Left forelimb (tissue), 1 donor: Measurements from ENCODE around the gene OLFML1.

Experiments used
- DNase-seq: peaks from one replicate; pipeline ENCODE4 v3.0.0-alpha.2; 2018; ENCODE audit warnings: low spot score

OLFML1 gene

DNA sequence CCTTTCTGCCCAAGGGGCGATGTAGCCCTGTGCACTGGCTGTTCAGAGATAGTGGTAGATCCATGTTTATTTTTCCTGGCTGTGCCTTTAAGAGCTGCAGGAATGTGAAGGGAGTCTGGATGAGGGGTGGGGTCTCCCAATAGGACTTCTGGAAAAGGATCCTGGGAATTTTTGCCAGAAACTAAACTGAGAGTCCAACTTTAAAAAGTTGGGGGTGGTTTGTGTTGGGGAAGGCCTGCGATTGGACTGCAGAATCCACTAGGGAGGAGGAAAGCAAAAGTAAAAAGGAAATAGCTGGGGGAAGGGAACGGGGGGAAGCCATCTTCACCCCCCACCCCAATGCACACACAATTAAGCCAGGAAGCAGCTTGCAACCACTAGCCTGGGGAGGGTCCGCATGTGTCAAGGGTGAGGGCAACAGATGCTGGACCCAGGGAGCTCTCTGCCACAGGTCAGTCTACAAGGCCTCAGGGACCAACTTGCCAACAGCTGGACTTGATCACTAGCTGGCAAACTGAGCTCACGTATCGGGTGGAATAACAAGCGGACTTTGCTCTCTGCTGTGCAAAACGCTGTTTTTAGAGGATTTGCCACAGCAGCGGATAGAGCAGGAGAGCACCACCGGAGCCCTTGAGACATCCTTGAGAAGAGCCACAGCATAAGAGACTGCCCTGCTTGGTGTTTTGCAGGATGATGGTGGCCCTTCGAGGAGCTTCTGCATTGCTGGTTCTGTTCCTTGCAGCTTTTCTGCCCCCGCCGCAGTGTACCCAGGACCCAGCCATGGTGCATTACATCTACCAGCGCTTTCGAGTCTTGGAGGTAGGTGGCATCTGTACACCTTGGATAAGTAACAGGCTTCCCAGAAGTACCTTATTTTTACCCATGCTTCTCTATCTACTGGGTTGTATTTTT lies at the start of gene OLFML1:
Gene OLFML1 (plus strand): TSS at position 321 of the 912 bp plus-strand sequence. CDS start 370 bp downstream, at position 691.
- peak; percentile 80 for DNase-seq

DNA sequence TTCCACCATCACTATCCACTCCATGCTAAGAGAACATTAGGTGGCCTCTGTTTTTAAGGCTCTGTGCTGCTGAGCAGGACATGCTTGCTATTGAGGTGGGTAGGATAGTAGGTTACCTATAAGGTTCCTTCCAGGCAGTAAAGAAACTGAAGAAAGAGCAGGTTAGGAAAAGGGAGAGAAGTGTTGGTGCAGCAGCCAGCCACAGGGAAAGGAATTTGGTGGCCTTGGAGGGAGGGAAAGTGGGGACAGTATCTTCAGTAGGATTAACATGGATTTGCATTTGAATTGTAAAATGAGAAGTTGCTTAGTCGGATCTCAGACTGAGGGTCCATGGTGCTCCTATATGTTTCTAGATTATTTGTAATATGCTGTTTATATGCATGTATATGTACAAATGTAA lies 49.2 kb upstream of the OLFML1 start:
- no peak for DNase-seq

DNA sequence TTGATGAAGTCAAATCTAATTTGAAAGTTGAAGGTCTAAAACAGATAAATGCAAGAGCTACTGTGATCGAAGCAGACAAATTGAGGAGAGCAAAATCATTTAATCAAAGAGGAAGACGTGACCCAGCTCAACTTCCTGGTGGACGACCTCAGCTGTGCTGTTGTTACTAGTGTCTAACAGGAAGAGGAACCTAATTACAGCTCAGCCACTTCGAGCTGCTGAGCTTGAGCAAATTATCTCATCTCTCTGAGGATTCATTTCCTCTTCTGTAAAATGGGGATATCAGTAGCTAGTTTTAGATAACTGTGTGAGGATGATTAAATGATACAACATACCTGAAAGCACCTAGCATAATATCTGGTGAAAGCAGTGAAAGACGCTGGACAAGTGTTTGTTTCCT lies 48.6 kb upstream of the OLFML1 start:
- no peak for DNase-seq

DNA sequence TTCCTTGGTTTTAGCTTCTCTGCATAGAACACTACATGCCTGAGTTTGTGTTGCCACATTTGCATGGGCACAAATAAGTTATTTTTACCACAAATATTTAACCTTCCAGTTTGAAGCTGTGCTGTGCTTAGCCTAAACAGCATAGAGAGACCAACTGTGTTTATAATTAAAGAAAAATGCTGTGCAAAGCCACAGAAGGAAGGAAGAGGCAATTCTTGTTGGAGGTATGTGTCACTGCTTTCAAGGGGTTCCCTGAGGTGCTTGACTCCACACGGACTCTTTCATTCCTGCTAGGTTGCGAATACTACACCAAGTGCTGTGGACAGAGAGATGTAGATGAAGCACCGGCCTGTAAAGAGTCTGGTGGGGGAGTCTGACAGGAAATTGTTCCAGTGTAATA lies 47.6 kb upstream of the OLFML1 start:
- no peak for DNase-seq

GRCh38 chr11:7439746-7440320 lies 45.5 kb upstream of the OLFML1 start:
- no peak for DNase-seq

DNA sequence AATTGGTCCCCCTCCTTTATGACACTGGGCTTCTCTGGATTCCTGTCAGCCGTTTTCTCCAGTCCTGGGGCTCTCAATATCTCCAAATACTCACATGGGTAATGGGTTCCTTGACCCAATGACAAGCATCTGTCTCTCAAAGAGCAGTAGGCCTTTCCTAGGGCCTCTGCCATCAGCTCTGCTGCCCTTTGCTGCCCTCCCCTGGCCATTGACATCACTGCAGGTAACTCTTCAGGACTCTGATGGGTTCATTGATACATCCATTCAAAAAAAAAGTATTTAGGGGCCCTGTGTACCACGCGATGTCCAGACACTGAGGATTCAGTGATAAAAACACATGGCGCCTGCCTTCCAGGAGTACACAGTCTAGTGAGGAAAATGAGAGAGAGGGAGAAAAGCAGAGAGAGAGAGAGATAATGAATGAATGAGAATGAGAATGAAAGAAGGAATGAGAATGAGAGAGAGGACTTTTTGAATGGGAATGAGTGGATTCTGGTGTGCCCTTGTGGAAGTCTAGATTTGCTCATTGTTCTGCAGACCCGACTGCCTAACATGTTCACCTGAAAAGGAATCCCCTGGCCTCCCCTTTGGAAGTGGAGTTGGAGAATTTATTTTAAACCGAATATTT lies 42.6 kb upstream of the OLFML1 start:
- DNase-seq: peak; percentile 84

DNA sequence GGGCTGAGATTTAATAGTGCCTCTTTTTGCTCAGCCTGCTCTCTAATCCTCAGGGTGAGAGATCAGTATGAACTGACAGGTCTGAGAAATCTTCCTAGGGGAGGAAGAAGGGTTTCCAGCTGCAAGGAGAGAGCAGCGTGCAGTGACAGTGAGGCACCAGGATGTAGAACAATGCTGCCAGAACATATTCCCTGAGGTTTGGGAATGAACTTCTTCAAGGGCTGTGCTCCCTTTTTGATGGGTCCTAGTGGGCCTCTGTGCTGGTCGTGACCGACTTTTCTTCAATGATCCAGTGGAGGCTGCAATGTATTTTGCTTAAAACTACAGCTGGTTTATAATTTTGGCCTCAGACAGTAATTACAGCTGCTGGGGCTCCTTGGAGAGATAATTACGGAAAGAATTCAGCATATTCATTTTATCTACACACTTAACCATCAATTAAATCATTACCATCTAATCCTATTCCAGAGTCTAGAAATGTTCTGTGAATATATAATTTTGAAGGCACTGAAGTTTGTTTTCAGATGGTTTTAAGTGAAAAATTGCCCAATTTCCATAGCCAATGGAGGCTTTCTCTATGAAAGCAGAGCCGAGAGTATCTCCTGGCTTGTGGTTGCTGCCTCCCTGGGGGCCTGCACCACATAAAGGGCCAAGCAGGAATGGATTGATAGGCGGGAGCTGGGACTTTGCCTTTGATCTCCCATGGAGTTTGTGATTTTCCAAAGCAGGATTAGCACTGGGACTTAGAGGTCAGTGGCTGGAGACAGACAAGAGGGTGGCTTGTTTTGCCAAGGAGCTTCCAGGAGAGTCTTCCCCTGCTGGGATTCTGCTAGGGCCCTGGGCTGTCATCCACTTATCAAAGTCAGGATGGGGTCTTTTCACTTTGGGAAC lies 41.0 kb upstream of the OLFML1 start:
- DNase-seq: no peak

DNA sequence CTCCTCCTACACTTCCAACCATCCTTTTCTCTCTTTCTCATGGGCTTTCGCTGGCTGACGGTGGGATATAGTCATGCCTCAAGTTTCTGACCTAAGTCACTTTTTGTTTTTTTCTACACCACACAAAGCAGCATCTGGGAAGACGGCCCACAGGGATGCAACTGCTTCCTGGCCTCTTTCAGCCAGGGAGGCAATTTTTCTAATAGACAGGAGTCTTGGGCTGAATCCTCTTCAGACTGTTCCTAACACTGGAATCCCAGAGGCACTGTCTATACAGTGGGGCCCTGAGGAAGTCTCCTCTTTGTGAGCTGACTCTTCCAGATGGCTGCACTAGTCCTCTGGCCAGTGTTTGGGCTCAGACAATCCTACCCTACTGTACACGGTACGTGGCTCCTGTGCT lies 39.7 kb upstream of the OLFML1 start:
- DNase-seq: no peak

- no peak for DNase-seq
Measured at GRCh38 chr11:7448201-7448600, 37.1 kb upstream of the OLFML1 start.

GRCh38 chr11:7449211-7449840 lies 36.0 kb upstream of the OLFML1 start:
- no peak for DNase-seq

- no peak for DNase-seq
Measured at GRCh38 chr11:7449841-7450214, 35.5 kb upstream of the OLFML1 start.

DNA sequence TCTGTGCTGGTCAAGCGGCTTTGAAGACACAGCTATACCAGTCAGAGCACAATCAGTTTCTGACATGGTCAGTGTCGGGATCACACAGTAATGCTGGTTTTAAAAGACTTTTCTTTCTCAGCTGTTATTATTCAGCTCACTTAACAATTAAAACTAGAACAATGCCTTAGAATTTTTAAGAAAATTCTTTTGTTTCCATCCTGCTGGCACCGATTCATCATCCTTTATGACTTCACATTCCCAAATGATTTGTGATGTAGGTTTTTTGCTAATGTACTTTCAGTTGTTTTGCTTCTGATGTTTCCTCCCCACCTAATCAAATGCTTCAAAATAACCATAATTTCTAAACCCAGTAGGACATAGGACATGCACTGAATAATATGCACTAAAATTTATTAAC lies 34.5 kb upstream of the OLFML1 start:
- DNase-seq: no peak

DNA sequence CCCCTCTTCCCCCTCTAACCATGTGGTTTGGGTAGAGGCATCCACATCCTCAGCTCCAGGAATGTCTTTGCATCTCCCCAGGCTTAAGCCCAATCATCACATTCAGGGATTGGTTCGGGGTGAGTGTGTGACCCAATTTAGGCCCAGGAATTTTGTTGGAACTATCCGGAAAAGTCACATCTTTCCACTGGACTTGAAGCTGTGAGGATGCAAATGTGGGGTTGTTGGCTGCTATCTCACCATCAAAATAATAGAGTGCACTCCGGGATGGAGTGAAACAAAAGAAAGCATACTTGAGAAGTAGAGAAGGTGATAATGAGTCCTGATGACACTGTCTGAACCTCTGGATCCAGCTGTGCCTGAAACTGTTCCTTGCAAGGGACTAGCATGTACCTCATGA lies 33.8 kb upstream of the OLFML1 start:
- no peak for DNase-seq

- DNase-seq: no peak
Measured at GRCh38 chr11:7451952-7452494, 33.3 kb upstream of the OLFML1 start.

DNA sequence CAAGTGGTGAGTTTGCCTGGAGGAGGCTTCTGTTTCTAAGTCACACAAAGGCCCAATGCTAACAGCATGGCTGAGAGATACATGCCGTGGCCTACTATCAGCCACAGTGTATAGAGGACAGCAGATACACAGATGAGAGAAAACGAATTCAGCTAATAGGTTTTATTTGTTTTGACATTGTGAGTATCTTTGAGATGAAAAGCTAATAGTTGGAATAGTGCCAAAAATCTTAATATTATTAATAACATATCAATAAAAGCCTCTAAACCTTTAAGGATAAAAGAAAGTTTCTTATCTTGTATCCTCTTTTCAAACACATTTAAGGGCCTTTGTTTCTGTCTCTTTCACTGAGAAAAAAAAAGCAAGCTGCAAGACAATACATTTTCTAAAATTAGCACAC lies 30.5 kb upstream of the OLFML1 start:
- DNase-seq: no peak

GRCh38 chr11:7457211-7457610 lies 28.1 kb upstream of the OLFML1 start:
- DNase-seq: no peak

- DNase-seq: no peak
Measured at GRCh38 chr11:7462706-7463105, 22.6 kb upstream of the OLFML1 start.

GRCh38 chr11:7467652-7468051 lies 17.7 kb upstream of the OLFML1 start:
- DNase-seq: no peak

GRCh38 chr11:7469351-7469865 lies 15.9 kb upstream of the OLFML1 start:
- DNase-seq: no peak

GRCh38 chr11:7471071-7471470 lies 14.2 kb upstream of the OLFML1 start:
- DNase-seq: no peak

- no peak for DNase-seq
Measured at GRCh38 chr11:7473717-7474116, 11.6 kb upstream of the OLFML1 start.
